Activated effector memory CD4-positive, alpha-beta T cell treated with anti-CD3 and anti-CD28 coated beads, Interleukin-2, amount 50 U/mL, for 16 hours (primary cell): ENCODE data around the gene PLS1.
"Not testable (repeated sequence)": the region's sequence is repeated elsewhere in the genome, so short reads cannot be mapped to it uniquely, and the experiment has no call there.

Experiments used
- DNase-seq: peaks from one replicate; pipeline ENCODE4 v3.0.0-alpha.2; 2020

PLS1 gene

GRCh38 chr3:142596726-142597088 is 514 bp downstream of the PLS1 start:
- DNase-seq = no peak

- DNase-seq = no peak
These were observed 1.7 kb downstream of the PLS1 start for GRCh38 chr3:142597906-142598305.

- DNase-seq = no peak
These were observed 5.5 kb downstream of the PLS1 start for GRCh38 chr3:142601713-142602112.

GRCh38 chr3:142602619-142603385 is 6.6 kb downstream of the PLS1 start:
- DNase-seq = no peak

GRCh38 chr3:142603386-142603705 is 7.2 kb downstream of the PLS1 start:
- not testable (repeated sequence) for DNase-seq

- no peak for DNase-seq
These were observed 8.7 kb downstream of the PLS1 start for GRCh38 chr3:142604940-142605339.

- DNase-seq = no peak
These were observed 12.4 kb downstream of the PLS1 start for GRCh38 chr3:142608631-142609030.

- no peak for DNase-seq
These were observed 12.9 kb downstream of the PLS1 start for GRCh38 chr3:142609136-142609535.

GRCh38 chr3:142611206-142611605 is 15.0 kb downstream of the PLS1 start:
- no peak for DNase-seq

- DNase-seq = no peak
These were observed 17.3 kb downstream of the PLS1 start for GRCh38 chr3:142613491-142613890.

GRCh38 chr3:142614059-142614626 is 17.9 kb downstream of the PLS1 start:
- no peak for DNase-seq

GRCh38 chr3:142615171-142615570 is 19.0 kb downstream of the PLS1 start:
- DNase-seq = no peak

GRCh38 chr3:142618917-142619461 is 22.8 kb downstream of the PLS1 start:
- no peak for DNase-seq

- DNase-seq = no peak
These were observed 26.2 kb downstream of the PLS1 start for GRCh38 chr3:142622405-142622804.

GRCh38 chr3:142623194-142623593 is 27.0 kb downstream of the PLS1 start:
- DNase-seq = no peak

GRCh38 chr3:142624341-142625152 is 28.4 kb downstream of the PLS1 start:
- DNase-seq = no peak

- no peak for DNase-seq
These were observed 28.9 kb downstream of the PLS1 start for GRCh38 chr3:142625153-142625440.

- DNase-seq = no peak
These were observed 30.8 kb downstream of the PLS1 start for GRCh38 chr3:142626971-142627370.

GRCh38 chr3:142628801-142629200 is 32.6 kb downstream of the PLS1 start:
- DNase-seq = no peak

- DNase-seq = no peak
These were observed 36.9 kb downstream of the PLS1 start for GRCh38 chr3:142633073-142633472.

- DNase-seq = no peak
These were observed 39.9 kb downstream of the PLS1 start for GRCh38 chr3:142636050-142636449.

GRCh38 chr3:142636664-142637063 is 40.5 kb downstream of the PLS1 start:
- DNase-seq = no peak

GRCh38 chr3:142638291-142638690 is 42.1 kb downstream of the PLS1 start:
- no peak for DNase-seq

GRCh38 chr3:142641504-142641903 is 45.3 kb downstream of the PLS1 start:
- DNase-seq = no peak
